Stimulated activated CD4-positive, alpha-beta T cell treated with anti-CD3 and anti-CD28 coated beads, Interleukin-12 subunit alpha, Interleukin-12 subunit beta, amount 100 ng/mL, for 48 hours (primary cell): Measurements from ENCODE around the gene APBB1.

Experiments used
- DNase-seq, 3 donors: peaks; one replicate each; pipeline ENCODE4 v3.0.0-alpha.2; 2020; ENCODE audit warnings: low read depth in 2 of 3, low spot score in 1 of 3

APBB1 gene

GRCh38 chr11:6353367-6353987 lies 65.4 kb downstream of the APBB1 start:
- peak; percentile 31 to 56 (median 41) for DNase-seq

- peak in 2 of 3 donors; percentile 22 to 23 for DNase-seq
Measured at GRCh38 chr11:6351782-6352382, 67.0 kb downstream of the APBB1 start.

- no peak for DNase-seq
Measured at GRCh38 chr11:6350486-6350885, 68.4 kb downstream of the APBB1 start.

- DNase-seq: no peak
Measured at GRCh38 chr11:6350043-6350442, 68.9 kb downstream of the APBB1 start.

- DNase-seq: no peak
Measured at GRCh38 chr11:6345366-6345765, 73.5 kb downstream of the APBB1 start.
